ENCODE data around the gene TNFRSF9.
A peak's percentile ranks its signal among the peaks of the same experiment; 100 is the strongest.
"Not testable (repeated sequence)": the region's sequence is repeated elsewhere in the genome, so short reads cannot be mapped to it uniquely, and the experiment has no call there.

TNFRSF9 gene

DNA sequence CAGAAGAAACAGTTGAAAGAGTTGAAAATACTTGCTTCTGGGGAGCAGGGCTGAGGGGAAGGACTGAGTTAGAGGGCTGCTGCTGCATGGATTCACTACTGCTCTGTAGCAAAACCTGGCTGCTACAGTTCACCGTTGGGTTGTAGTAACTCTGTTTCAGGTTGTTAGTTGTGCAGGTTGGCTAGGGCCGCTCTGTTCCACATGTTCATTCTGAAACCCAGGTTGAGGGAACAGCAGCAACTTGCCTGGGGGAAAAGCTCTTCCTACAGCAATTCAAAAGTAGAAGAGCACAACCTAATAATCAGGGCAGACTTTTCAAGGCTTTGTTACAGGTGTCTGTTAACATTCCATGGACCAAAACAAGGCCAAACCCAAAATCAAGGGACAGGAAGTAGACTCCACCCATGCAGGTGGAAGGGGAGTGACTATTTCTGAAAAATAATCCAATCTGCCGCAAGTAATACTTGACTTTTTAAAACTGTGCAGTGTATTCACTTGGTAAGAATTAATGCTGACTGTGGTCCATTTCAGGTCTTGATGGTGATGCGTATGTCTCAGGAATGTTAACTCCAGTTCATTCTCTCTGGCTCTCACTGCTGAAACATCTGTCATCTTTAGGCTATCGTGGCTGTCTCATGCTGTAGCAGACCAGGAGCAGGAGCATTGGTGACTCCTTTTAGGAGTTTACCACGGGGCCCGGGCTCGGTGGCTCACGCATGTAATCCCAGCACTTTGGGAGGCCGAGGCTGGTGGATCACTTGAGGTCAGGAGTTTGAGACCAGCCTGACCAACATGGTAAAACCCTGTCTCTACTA, 15.8 kb upstream of the TNFRSF9 start:
- no peak for DNase-seq
- Histone ChIP-seq H3K36me3 (no peaks in the 10 kb centered on the region), H3K27ac (no peak overlapping the region), H3K27me3 (no peaks in the 10 kb centered on the region), H3K9me3 (no peaks in the 10 kb centered on the region), H3K4me1 (peaks cover 0 to 17% (median 8%) of the 10 kb centered on the region in 4 donors), H3K4me3 (no peak overlapping the region)
- TF ChIP-seq, protein P1, sequence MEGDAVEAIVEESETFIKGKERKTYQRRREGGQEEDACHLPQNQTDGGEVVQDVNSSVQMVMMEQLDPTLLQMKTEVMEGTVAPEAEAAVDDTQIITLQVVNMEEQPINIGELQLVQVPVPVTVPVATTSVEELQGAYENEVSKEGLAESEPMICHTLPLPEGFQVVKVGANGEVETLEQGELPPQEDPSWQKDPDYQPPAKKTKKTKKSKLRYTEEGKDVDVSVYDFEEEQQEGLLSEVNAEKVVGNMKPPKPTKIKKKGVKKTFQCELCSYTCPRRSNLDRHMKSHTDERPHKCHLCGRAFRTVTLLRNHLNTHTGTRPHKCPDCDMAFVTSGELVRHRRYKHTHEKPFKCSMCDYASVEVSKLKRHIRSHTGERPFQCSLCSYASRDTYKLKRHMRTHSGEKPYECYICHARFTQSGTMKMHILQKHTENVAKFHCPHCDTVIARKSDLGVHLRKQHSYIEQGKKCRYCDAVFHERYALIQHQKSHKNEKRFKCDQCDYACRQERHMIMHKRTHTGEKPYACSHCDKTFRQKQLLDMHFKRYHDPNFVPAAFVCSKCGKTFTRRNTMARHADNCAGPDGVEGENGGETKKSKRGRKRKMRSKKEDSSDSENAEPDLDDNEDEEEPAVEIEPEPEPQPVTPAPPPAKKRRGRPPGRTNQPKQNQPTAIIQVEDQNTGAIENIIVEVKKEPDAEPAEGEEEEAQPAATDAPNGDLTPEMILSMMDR (IDR thresholded peaks at IDR 0.05), result no peak
- intact Hi-C loops (cut with DNase I; ENCODE audit: low total_unique reads), result no loop called here

GRCh38 chr1:7954683-7955082, 14.0 kb upstream of the TNFRSF9 start:
- H3K4me1 ChIP-seq, result peaks cover 0 to 12% (median 4%) of the 10 kb centered on the region in 4 donors
- no peak for DNase-seq
- peak overlapping the region; percentile 91 to 93 for H3K27ac ChIP-seq
- TF ChIP-seq, protein P1 (IDR thresholded peaks at IDR 0.05), result no peak
- no peaks in the 10 kb centered on the region for H3K9me3 ChIP-seq
- H3K36me3 ChIP-seq, result no peaks in the 10 kb centered on the region
- H3K27me3 ChIP-seq, result no peaks in the 10 kb centered on the region
- intact Hi-C loops (cut with DNase I; ENCODE audit: low total_unique reads), result no loop called here
- peak overlapping the region; percentile 74 to 82 for H3K4me3 ChIP-seq

- Histone ChIP-seq H3K4me1 (peaks cover 0 to 12% (median 4%) of the 10 kb centered on the region in 4 donors), H3K36me3 (no peaks in the 10 kb centered on the region), H3K9me3 (no peaks in the 10 kb centered on the region), H3K4me3 (peak overlapping the region; percentile 74 to 82), H3K27me3 (no peaks in the 10 kb centered on the region), H3K27ac (peak overlapping the region; percentile 91 to 93)
- TF ChIP-seq, protein P1 (IDR thresholded peaks at IDR 0.05), result no peak
- intact Hi-C loops (cut with DNase I; ENCODE audit: low total_unique reads), result no loop called here
- peak; percentile 96 to 97 for DNase-seq
Observed at GRCh38 chr1:7953850-7954609, 13.4 kb upstream of the TNFRSF9 start.

DNA sequence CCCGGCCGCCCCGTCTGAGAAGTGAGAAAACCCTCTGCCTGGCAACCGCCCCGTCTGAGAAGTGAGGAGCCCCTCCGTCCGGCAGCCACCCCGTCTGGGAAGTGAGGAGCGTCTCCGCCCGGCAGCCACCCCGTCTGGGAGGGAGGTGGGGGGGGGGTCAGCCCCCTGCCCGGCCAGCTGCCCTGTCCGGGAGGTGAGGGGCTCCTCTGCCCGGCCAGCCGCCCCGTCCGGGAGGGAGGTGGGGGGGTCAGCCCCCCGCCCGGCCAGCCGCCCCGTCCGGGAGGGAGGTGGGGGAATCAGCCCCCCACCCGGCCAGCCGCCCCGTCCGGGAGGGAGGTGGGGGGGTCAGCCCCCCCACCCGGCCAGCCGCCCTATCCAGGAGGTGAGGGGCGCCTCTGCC, 12.2 kb upstream of the TNFRSF9 start:
- H3K4me1 ChIP-seq, result peaks cover 0 to 12% (median 4%) of the 10 kb centered on the region in 4 donors
- intact Hi-C loops (cut with DNase I; ENCODE audit: low total_unique reads); DNase-seq; H3K4me3 ChIP-seq; H3K27ac ChIP-seq; H3K9me3 ChIP-seq; H3K36me3 ChIP-seq; H3K27me3 ChIP-seq: not testable (repeated sequence)

- H3K27ac ChIP-seq, result no peak overlapping the region
Observed at GRCh38 chr1:7948960-7949359, 8.3 kb upstream of the TNFRSF9 start.

More at GRCh38 chr1:7948960-7949359, 8.3 kb upstream of the TNFRSF9 start:
- Histone ChIP-seq H3K9me3 (no peaks in the 10 kb centered on the region), H3K36me3 (no peaks in the 10 kb centered on the region), H3K27me3 (no peaks in the 10 kb centered on the region), H3K4me1 (peaks cover 0 to 5% (median 4%) of the 10 kb centered on the region in 4 donors), H3K4me3 (no peak overlapping the region)
- TF ChIP-seq, protein P1 (IDR thresholded peaks at IDR 0.05), result no peak
- DNase-seq, result no peak
- intact Hi-C loops (cut with DNase I; ENCODE audit: low total_unique reads), result no loop called here
